GM18873 (cell line): ENCODE data around the gene EHD4.

Source experiments
- ATAC-seq: cut with Tn5 transposase; IDR thresholded peaks from one replicate; pipeline ENCODE4 v1.9.1; 2021; ENCODE audit warnings: mild to moderate bottlenecking, moderate library complexity, moderate number of reproducible peaks; ENCODE audit not compliant: unreplicated experiment, low FRiP score

Gene EHD4

DNA sequence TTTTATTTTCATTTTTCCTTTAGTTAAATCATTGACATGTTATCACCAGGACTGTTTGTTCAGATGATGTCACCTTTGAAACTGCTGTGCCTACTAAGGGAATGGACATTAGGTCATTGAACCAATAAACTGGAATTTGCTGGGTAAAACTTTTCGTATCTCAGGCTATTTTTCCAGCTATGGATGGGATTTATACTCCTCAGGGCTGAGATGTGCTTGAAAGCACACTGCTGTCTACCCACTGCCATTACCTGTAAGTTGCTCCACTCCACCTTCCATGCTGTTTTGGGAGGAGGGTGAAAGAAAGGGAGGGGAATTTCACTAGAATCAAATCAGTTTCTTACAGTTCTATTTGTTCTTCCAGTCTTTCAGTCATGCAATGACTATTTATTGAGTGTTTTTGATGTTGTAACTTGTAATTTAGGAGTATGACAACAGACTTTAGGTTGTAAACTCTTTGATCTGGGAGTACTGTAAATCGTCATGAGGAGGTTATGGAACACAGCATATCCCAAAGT lies 11.3 kb downstream of the EHD4 start:
- ATAC-seq: no peak

GRCh38 chr15:41958002-41958420 lies 14.3 kb downstream of the EHD4 start:
- no peak for ATAC-seq

GRCh38 chr15:41957021-41957897 lies 15.1 kb downstream of the EHD4 start:
- ATAC-seq: no peak

- ATAC-seq: no peak
Measured at GRCh38 chr15:41955807-41956525, 16.4 kb downstream of the EHD4 start.

DNA sequence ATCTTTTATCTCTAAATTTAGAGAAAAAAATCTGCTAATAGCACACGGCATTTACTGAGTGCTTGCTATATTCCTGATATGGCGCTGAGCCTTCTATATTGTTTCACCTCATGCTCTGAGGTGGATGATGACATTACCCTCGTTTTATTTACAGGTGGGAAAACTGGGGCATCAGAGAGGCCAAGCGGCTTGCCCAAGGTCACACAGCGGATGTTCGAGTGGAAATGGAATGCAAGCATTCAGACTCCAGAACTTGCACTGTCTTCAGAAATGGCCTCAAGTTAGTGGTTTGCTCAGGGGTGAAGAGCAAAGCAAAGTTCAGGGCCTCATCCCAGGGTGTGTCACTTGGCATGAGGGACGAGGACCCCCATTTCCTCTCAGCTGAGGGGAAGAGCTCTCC lies 17.3 kb downstream of the EHD4 start:
- no peak for ATAC-seq

DNA sequence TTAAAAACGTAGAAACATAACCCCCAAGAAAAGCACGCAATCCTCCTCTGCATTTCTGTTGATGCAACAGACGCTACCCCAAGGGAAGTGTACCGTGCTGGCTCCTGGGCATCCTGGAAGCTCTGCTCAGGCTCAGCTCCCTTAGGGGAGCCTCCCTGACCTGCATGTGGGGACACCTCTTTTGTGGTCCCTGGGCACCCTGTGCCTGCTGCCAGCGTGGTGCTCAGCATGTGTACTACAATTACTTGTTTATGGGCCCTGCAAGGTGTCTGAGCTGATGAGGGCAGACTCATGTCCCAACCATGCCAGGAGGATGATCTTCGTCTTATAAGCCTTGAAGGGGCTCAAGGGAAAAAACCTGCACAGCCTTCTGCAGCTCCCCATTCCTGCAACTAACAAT lies 18.3 kb downstream of the EHD4 start:
- no peak for ATAC-seq

DNA sequence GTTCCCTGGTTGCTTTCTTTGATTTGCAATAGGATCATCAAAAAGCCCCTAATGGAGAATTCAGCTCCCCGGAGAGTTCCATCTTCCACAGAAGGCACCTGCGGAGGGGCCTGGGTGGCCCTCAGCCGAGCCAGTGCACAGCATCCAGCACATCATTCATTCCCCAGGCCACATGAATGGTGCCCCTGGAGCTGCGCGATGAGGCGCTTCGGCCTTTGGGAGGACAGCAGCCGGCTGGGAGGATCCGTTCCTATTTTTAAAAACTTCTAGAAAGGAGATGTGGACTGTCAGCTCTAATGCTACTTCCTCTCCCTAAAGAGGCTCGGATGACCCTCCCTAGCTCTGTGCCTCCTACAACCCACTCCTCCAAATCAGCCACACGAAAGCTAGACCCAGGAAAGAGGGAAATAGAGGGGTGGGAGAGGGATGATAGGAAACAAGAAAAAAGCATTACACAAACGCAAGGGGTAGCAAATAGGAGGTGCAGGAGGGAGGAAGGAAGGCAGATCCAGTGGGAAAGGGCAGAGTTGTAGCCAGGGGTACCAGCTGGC lies 20.3 kb downstream of the EHD4 start:
- no peak for ATAC-seq

DNA sequence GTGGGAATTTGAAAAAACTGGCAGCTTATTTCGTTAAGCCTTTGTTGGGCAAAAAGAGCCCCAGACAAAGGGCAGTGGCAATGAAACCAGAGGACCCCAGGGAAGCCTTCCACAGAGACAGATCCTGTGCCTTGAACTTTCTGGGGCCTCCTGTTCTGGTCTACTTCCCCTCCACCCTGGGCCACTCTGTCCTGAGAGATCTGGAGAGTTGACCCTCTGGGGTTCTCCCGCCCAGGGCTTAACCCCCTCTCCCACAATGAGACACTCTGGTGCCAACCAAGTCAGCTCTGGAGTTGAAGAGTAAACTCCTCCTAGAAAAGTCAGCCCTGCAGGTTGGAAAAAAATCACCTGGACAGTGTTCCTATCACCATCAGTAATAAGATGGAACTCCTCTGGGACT lies 20.8 kb downstream of the EHD4 start:
- ATAC-seq: no peak

DNA sequence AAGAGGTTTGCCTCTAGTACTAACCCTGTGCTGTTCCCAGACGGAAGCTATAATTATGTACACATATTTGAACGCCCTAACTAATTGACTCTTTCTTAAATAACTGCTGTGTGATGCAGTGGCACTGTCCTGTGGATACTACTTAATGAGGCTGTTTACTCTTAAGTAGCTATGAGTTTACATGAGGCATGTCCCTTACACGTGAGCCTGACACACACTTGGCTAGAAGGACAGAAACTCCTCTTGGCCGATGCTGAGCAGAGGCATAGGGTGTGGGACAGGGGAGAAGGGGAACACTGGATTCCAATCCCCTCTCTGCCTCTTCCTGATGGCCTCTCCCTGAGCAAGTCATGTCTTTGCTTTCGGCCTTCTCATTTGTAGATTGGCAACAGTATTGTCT lies 21.9 kb downstream of the EHD4 start:
- no peak for ATAC-seq

- no peak for ATAC-seq
Measured at GRCh38 chr15:41950127-41950483, 22.3 kb downstream of the EHD4 start.

DNA sequence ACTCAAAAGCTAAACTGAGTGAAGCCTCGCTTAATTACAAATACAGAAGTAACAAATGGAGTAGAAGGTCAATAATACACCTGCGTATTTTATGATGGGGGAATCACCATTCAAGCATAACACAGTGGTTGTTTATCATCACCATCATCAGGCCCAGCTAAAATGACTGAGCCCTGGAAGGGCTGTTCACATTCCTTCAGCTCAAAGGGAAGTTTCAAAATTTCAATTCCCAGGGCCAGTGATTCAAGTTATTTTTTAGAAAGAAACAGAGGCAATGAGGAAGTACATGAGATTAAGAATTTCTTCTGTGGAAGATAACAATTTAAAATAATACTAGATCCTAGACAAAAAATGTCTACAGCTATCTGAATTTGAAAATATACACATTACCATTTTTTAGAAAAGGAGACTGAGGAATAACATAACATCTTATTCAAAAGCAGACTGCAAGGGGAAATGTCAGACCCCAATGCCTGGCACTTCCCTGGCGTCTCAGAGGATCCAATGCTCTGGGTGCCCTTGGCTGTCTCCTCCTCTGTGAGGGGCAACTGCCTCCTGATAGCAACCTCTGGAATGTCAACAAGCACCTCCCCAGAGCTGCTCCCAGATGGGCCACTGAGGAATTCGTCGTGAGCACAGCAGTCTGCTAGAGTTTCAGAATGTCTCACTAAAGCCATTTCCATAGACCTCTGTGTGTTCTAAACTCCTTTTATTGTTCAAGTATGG lies 22.8 kb downstream of the EHD4 start:
- ATAC-seq: no peak

DNA sequence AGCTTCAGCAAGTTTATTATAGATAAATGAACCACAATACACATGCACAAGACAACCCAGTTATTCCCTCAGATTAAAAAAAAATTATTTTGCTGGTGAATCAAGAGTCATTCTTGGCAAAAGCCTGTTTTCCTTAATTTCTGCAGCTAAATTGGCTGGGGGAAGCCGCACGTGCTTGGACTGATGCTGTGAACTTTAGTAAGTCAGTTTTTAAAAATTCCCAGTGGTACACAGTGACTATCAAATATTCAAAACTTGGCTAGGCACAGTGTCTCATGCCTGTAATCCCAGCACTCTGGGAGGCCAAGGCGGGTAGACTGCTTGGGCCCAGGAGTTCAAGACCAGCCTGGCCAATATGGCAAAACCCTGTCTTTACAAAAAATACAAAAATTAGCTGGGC lies 23.9 kb downstream of the EHD4 start:
- ATAC-seq: no peak

GRCh38 chr15:41946970-41947369 lies 25.4 kb downstream of the EHD4 start:
- ATAC-seq: no peak

DNA sequence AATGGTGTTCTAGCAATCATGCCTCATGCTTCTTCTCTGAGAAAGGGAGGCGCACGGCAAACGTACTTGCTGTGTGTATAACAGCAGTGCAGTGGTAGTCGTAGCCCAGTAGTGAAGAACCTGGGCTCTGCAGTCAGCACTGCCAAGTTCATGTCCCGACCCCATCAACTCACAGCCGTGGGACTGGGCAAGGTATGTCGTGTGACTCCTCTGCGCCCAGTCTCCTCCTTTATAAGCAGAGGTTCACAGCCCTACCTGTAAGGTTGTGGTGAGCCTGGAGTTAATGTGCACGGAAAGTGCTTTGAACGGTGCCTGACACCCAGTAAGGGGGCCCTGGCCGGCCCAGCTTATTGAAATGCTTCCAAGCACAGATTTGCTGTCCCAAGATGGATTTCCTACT lies 26.6 kb downstream of the EHD4 start:
- no peak for ATAC-seq

- ATAC-seq: no peak
Measured at GRCh38 chr15:41945221-41945620, 27.1 kb downstream of the EHD4 start.

GRCh38 chr15:41944313-41944940 lies 27.9 kb downstream of the EHD4 start:
- ATAC-seq: no peak

DNA sequence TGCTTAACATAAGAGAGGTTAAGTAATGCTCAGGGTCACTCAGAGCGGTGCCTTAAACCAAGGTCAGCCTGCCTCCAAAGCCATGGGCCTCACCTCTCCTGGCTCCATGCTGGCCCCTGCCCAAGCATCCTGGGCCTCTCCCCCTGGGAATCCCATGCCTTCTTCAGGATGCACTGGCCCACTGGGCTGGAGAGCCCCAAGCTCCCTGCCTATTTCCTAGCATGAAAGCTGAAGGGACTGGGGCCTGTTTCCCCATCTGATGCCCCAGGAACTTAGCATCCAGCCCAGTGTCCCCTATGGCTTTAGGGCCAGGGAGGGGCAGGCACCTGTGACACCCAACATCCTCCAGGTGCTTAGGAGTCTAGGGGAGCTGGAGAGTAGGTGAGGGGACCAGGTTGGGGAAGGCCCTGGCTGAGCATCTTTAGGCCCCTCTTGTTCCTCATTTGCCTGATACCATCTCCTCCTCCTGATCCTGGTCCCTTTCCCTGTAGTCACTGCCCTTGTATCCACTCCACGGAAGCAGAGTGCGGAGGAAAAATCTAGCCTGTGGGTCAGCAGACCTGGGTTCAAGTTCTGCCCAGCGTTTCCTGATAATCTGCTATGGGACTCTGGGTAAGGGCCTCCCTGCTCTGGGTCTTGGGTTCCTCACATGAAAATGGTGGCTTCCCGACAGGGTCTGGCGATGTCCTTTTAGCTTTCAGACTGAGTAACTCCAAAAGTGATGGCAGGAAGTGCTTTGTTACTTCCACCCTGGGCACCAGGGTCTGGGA lies 28.6 kb downstream of the EHD4 start:
- no peak for ATAC-seq

DNA sequence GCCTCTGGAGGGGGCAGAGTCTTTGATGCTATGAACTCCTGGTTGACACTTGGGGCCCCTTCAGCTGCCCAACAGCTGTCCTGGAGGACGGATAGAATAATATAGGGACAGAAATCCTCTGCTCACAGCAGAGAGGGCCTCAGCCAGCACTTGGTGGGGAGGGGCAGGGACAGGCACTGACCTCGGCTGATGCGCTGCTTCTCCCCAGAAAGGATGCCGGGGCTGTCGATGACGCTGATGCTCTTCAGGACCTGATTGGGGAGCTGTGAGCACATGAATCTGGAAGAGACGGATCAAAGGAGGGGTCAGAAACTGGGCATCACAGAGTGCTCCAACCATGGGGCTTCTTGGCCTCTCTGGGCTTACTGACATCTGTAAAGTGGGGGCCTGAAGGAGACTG lies 29.5 kb downstream of the EHD4 start:
- no peak for ATAC-seq

GRCh38 chr15:41941644-41942415 lies 30.5 kb downstream of the EHD4 start:
- no peak for ATAC-seq
